ENCODE results near the gene CNKSR3.

GRCh38 chr6:154412106-154412820 lies 98.2 kb downstream of the CNKSR3 start:
- TF ChIP-seq POLR2A (IDR thresholded peaks at IDR 0.05; ENCODE audit: low read depth, low read length) (no peak), PAX5 (IDR thresholded peaks at IDR 0.05; ENCODE audit: insufficient read depth, low read length, severe bottlenecking) (no peak)

Data from GM12891 (cell line).